Skeletal muscle tissue (tissue), 4 donors: ENCODE results near the gene CFAP97D1. TPM values are rescaled to one million over a fixed set of nuclear protein-coding genes. Genes with fewer than 3 reads are reported as not detected.

Experiments used
- H3K27ac ChIP-seq: one replicate; pipeline ENCODE4 v1.7.0; 2013; ENCODE audit warnings: mild to moderate bottlenecking, low read depth, low read length, inconsistent platforms
- H3K27me3 ChIP-seq, 3 donors: one replicate each; pipeline ENCODE4 v1.7.0; 2013; ENCODE audit warnings: low read length in 3 of 3; ENCODE audit not compliant: control insufficient read depth in 3 of 3, insufficient read depth in 3 of 3
- H3K36me3 ChIP-seq, 3 donors: one replicate each; pipeline ENCODE4 v1.7.0; 2013; ENCODE audit warnings: low read length in 3 of 3; ENCODE audit not compliant: control insufficient read depth in 3 of 3, insufficient read depth in 3 of 3
- H3K4me1 ChIP-seq, 3 donors: one replicate each; pipeline ENCODE4 v1.7.0; 2013; ENCODE audit warnings: low read length in 3 of 3, mild to moderate bottlenecking in 3 of 3; ENCODE audit not compliant: control insufficient read depth in 3 of 3, insufficient read depth in 3 of 3
- H3K4me3 ChIP-seq, 3 donors: one replicate each; pipeline ENCODE4 v1.7.0; 2013; ENCODE audit warnings: low read length in 3 of 3
- H3K9ac ChIP-seq, 3 donors: one replicate each; pipeline ENCODE4 v1.7.0; 2013; ENCODE audit warnings: low read length in 3 of 3, mild to moderate bottlenecking in 3 of 3, moderate library complexity in 2 of 3, low read depth in 1 of 3
- H3K9me3 ChIP-seq, 3 donors: one replicate each; pipeline ENCODE4 v1.7.0; 2013; ENCODE audit warnings: low read length in 3 of 3; ENCODE audit not compliant: control insufficient read depth in 3 of 3
- total RNA-seq: library from RNA; depleted of rRNA; stranded (reverse); fragments of >200 nt; gene quantifications from one replicate; pipeline ENCODE4 v1.2.3, GENCODE V29; 2014
- donor health status: Osteomylitis.

CFAP97D1 gene
- total RNA-seq, 1 donor from 2014 or later = not detected

DNA sequence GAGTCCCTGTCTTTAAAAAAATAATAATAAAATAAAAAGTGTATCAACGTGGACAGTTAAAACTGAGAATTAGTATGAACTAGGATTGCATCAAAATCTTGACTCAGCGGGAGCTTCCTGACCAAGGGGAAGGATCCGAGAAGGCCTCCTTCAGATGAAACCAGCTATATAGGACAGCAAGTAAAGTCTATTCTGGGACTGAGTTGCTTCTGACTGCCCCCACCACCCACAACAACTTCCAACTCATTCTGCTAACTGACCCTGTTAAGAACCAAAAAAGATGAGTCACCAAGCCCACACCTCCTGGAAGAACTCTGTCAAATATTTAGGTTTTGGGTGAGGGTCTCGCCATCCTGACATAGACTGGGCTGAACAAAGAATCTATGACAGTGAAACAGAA, 27.8 kb downstream of the CFAP97D1 start:
- Histone ChIP-seq H3K9me3 (no peaks in the 10 kb centered on the region), H3K4me1 (no peaks in the 10 kb centered on the region), H3K27me3 (no peaks in the 10 kb centered on the region), H3K4me3 (no peak overlapping the region), H3K27ac (no peak overlapping the region), H3K9ac (no peak overlapping the region), H3K36me3 (peaks cover 0 to 2% (median 0%) of the 10 kb centered on the region in 3 donors)

DNA sequence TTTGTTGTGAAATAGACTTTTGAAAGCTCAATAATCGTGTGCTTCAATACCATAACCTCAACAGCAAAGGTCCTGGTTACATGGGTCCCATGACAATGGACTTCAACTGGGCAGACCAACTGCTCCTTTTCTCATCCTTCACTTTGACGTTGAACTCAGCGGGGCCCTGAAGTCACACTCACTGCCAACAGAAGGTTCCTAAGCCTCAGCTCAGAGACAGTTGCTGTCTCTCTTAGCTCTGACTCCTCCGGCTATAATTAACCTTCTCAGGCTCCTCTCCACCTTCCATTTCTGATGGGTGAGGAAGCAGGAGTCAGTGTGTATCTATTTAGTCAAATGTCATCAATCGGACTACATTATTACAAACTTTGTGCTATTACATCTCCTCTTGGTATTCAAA, 28.9 kb downstream of the CFAP97D1 start:
- H3K9me3 ChIP-seq = no peaks in the 10 kb centered on the region
- peaks cover 0 to 2% (median 0%) of the 10 kb centered on the region in 3 donors for H3K36me3 ChIP-seq
- H3K9ac ChIP-seq = no peak overlapping the region
- H3K27ac ChIP-seq = no peak overlapping the region
- no peak overlapping the region for H3K4me3 ChIP-seq
- H3K4me1 ChIP-seq = no peaks in the 10 kb centered on the region
- no peaks in the 10 kb centered on the region for H3K27me3 ChIP-seq

DNA sequence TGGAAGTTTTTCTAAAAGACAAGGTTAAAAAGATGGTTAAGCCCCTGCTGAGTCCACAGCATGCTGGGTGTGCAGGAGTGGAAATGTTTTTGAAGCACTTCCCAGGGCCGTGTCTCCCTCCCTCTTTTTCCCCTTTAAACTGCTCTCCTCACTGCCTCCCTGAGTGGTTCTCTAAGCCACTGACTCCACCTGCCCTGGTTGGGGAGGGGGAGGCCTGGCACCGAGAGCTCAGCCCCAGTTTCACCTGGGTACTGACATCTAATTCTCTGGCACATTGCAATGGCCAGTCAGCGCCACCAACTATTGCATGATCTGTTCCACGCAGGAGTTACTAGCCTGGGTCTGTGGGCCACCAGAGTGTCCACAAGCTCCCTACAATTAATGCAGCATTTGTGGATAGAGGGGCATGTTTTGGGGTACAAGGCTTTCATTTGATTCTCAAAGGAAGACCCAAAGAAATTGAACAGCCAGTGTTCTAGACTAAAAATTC, 30.0 kb downstream of the CFAP97D1 start:
- Histone ChIP-seq H3K9ac (no peak overlapping the region), H3K27ac (no peak overlapping the region), H3K27me3 (no peaks in the 10 kb centered on the region), H3K36me3 (peaks cover 0 to 2% (median 0%) of the 10 kb centered on the region in 3 donors), H3K4me1 (no peaks in the 10 kb centered on the region), H3K4me3 (no peak overlapping the region), H3K9me3 (no peaks in the 10 kb centered on the region)

DNA sequence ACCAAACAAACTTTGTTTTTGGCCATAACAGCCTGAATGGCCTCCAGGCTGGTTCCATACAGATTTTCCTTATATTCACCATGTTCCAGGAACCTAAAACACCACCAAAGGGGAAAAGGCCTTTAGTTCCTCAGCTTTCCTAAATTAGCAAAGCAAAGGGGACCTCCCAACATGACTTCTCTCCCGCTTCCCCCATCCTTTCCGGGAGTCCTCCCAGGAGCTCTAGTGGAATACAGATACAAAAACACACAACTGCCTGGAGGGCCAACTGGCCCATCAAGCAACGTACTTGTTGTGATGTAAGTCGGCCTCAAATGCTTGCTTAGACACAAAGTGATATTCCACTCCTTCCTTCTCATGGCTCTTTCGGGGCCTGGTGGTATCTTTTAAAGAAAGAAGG, 30.6 kb downstream of the CFAP97D1 start:
- H3K4me1 ChIP-seq = no peaks in the 10 kb centered on the region
- no peaks in the 10 kb centered on the region for H3K9me3 ChIP-seq
- no peak overlapping the region for H3K9ac ChIP-seq
- no peaks in the 10 kb centered on the region for H3K27me3 ChIP-seq
- H3K36me3 ChIP-seq = peaks cover 0 to 2% (median 0%) of the 10 kb centered on the region in 3 donors
- H3K4me3 ChIP-seq = no peak overlapping the region
- no peak overlapping the region for H3K27ac ChIP-seq

DNA sequence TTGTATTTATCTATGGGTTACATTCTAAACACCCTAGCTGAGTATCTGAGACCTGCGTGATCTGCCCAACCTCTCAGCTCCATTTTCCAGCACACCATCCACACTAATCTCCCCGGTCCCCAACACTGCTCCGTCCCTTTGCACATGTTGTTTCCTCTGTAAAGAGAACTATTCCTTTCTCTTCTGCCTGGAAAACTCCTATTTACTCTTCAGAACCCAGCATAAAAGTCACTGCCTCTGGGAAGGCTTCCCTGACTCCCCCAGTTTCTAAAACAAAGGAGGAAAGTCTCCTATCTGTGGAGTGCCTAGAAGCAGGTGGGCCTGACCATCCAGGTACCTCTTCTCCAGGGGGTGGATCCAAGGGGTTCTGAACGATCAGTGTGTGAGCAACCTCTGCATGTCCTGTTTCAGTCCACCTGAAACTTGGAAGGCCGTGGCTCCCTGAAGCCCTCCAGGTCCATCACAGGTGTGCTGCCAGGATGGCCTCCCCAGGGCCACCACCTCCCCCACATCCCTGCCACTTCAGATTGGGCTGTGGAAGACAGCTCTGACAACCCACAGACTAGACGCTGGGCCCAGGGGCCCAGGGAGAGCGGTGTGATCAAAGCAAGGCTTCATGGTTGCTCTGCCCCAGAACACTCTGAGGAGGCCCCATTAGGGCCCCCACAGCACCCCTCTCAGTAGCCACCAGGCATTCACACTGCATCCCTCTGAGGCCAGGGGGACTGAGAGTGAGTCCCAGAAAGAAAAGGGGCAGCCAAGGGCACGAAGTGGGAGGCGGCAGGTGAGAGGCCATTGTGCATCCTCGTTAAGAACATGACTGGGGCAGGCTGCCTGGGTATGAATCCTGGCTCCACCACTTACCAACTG, 32.4 kb downstream of the CFAP97D1 start:
- Histone ChIP-seq H3K9ac (no peak overlapping the region), H3K36me3 (peaks cover 0 to 2% (median 0%) of the 10 kb centered on the region in 3 donors), H3K4me3 (no peak overlapping the region), H3K27ac (no peak overlapping the region), H3K9me3 (no peaks in the 10 kb centered on the region), H3K27me3 (no peaks in the 10 kb centered on the region), H3K4me1 (no peaks in the 10 kb centered on the region)

DNA sequence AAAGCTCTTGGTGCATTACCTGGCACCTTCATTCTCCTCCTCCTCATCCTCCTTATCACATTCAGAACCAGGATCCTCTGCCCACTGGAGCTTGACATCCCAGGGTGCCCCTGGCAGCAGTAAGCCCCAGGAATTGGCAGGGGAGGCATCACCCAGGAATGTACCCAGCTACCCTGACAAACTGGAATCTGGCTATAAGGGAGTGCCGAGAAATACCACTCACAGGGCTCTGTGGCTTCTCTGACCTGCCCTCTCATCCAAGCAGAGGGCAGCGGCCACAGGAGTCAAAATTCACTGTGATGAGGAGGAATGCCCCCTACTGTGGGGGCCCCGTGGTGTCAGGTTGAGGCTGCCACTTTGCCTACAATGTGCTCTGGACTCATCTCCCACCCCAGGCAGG, 33.2 kb downstream of the CFAP97D1 start:
- no peaks in the 10 kb centered on the region for H3K4me1 ChIP-seq
- peaks cover 0 to 2% (median 0%) of the 10 kb centered on the region in 3 donors for H3K36me3 ChIP-seq
- no peak overlapping the region for H3K9ac ChIP-seq
- no peak overlapping the region for H3K4me3 ChIP-seq
- H3K27ac ChIP-seq = no peak overlapping the region
- no peaks in the 10 kb centered on the region for H3K27me3 ChIP-seq
- H3K9me3 ChIP-seq = no peaks in the 10 kb centered on the region

DNA sequence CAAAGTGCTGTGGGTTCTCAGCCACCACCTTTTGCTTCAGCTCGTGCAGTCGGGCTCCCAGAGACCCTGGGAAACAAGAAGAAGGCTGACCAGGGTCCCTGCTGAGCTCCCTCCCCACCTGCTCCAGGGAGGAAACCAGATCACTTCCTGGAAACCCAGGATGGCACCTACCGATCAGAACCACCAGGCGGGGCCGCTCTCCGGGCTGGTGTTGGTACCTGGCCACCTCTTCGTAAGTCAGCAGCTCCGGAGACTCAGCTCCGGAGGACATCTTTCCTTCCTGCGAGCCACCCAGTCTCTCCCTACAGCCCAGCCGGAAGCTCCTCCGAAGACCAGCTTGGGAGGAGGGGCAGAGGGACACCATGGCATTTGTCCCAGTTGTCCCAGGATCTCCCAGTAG, 33.8 kb downstream of the CFAP97D1 start:
- peaks cover 0 to 2% (median 0%) of the 10 kb centered on the region in 3 donors for H3K36me3 ChIP-seq

DNA sequence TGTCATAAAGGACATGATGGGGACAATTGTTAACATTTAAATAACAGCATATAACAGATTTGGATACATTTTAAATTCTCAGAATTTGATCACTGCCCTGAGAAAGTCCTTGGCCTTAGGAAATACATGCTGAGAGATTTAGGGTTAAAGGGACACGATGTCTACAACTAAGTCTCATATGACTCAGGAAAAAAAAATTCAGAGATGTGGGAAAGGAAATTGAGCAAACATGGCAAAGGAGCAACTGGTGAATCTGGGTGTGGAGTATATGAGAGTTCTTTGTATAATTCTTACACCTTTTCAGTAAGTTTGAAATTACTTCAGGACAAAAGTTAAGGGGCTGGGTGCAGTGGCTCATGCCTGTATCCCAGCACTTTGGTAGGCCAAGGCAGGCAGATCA, 34.5 kb downstream of the CFAP97D1 start:
- Histone ChIP-seq H3K4me1 (no peaks in the 10 kb centered on the region), H3K9me3 (no peaks in the 10 kb centered on the region), H3K4me3 (no peak overlapping the region), H3K27ac (no peak overlapping the region), H3K27me3 (no peaks in the 10 kb centered on the region), H3K9ac (no peak overlapping the region), H3K36me3 (peaks cover 0 to 2% (median 0%) of the 10 kb centered on the region in 3 donors)

More for the DNA sequence above, 33.8 kb downstream of the CFAP97D1 start:
- no peak overlapping the region for H3K27ac ChIP-seq
- H3K4me1 ChIP-seq = no peaks in the 10 kb centered on the region
- H3K9me3 ChIP-seq = no peaks in the 10 kb centered on the region
- no peaks in the 10 kb centered on the region for H3K27me3 ChIP-seq
- H3K9ac ChIP-seq = no peak overlapping the region
- no peak overlapping the region for H3K4me3 ChIP-seq

DNA sequence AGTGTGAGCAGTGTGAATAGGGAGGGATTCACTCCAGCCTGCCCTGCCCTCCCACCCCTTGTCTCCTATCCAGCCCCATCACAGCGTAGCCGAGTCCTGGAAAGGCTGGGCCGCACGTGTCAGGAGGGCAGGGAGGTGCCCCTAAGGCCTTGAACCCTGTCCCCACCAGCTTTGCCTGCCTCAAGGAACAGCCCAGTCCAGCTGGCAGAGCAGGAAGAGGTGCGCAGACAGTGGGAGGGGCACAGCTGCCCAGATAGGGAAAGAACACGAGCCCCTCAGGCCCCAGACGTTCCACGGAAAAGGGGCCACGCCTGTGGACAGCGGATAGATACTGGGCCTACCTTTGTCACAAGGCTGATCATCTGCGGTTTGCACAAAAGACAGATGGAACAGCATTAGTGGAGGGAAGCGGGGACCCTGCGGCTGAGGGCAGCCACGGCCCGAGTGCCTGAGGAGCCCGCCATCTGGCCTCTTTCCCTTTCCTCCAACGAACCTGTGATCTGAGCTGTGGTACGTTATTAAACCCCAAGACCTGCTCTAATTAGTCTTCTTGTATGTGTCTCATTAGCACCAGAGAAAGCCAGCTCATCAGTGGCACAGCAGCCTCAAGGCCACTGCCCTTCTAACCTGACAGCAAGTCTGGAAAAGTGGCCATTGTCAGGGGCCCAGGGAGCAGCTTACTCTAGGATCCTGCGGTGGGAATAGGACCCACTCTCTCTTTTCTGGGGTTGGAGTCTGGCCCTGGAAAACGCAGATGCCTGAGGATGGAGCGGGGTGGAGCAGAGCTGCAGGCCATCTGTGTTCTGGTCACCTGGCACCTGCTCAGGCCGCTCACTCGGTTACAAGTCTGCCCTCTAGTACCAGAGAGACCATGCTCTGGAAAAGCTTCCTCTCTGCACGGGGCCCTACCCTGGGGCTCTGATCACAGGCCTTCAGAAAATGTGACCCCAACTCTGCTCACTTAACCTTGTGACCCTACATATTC, 36.4 kb downstream of the CFAP97D1 start:
- Histone ChIP-seq H3K36me3 (peaks cover 0 to 3% (median 0%) of the 10 kb centered on the region in 3 donors), H3K27ac (no peak overlapping the region), H3K4me3 (no peak overlapping the region), H3K9ac (no peak overlapping the region), H3K27me3 (no peaks in the 10 kb centered on the region), H3K9me3 (no peaks in the 10 kb centered on the region), H3K4me1 (no peaks in the 10 kb centered on the region)
